ENCODE measurements around the gene A4GALT. TPM values are rescaled to one million over a fixed set of nuclear protein-coding genes. Genes with fewer than 3 reads are reported as not detected.
A peak's percentile ranks its signal among the peaks of the same experiment; 100 is the strongest.

The A4GALT gene
- total RNA-seq, 2 donors from 2014 or later: 34.7 to 40.0 TPM

DNA sequence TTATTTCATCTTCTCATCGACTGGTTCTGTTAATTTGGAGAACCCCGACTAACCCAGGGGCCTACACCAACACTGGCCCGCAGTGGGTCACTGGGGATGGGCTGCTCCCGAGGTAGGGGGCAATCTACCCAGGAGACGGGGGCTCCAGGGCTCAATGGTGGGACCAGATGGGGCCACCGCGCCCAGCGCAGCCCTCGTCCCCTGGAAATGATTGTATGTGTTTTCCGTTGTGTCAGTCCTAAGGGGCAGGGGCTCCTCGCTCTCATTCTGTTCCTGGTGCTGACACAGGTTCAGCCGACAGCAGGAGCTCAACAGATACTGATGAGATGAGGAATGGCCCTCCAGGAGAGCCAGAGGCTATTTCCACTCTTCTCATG is 20.7 kb downstream of the A4GALT start:
- Histone ChIP-seq H3K27me3 (replicated peaks; ENCODE audit: insufficient read depth) (no peaks in the 10 kb centered on the region), H3K9me3 (no peaks in the 10 kb centered on the region), H3K4me1 (replicated peaks) (no peaks in the 10 kb centered on the region), H3K36me3 (no peaks in the 10 kb centered on the region), H3K27ac (peak overlapping the region; percentile 49 to 76), H3K4me3 (no peak overlapping the region)
- intact Hi-C loops (cut with DNase I): no loop called here
- no peak for DNase-seq (ENCODE audit: low spot score)
- TF ChIP-seq POLR2AphosphoS5 (IDR thresholded peaks at IDR 0.05): no peak
- TF ChIP-seq, protein P1, sequence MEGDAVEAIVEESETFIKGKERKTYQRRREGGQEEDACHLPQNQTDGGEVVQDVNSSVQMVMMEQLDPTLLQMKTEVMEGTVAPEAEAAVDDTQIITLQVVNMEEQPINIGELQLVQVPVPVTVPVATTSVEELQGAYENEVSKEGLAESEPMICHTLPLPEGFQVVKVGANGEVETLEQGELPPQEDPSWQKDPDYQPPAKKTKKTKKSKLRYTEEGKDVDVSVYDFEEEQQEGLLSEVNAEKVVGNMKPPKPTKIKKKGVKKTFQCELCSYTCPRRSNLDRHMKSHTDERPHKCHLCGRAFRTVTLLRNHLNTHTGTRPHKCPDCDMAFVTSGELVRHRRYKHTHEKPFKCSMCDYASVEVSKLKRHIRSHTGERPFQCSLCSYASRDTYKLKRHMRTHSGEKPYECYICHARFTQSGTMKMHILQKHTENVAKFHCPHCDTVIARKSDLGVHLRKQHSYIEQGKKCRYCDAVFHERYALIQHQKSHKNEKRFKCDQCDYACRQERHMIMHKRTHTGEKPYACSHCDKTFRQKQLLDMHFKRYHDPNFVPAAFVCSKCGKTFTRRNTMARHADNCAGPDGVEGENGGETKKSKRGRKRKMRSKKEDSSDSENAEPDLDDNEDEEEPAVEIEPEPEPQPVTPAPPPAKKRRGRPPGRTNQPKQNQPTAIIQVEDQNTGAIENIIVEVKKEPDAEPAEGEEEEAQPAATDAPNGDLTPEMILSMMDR (IDR thresholded peaks at IDR 0.05): no peak
- TF ChIP-seq POLR2A (IDR thresholded peaks at IDR 0.05): no peak
- whole genome bisulfite sequencing: 86% methylated on average over 12 of the region's 12 CpGs

DNA sequence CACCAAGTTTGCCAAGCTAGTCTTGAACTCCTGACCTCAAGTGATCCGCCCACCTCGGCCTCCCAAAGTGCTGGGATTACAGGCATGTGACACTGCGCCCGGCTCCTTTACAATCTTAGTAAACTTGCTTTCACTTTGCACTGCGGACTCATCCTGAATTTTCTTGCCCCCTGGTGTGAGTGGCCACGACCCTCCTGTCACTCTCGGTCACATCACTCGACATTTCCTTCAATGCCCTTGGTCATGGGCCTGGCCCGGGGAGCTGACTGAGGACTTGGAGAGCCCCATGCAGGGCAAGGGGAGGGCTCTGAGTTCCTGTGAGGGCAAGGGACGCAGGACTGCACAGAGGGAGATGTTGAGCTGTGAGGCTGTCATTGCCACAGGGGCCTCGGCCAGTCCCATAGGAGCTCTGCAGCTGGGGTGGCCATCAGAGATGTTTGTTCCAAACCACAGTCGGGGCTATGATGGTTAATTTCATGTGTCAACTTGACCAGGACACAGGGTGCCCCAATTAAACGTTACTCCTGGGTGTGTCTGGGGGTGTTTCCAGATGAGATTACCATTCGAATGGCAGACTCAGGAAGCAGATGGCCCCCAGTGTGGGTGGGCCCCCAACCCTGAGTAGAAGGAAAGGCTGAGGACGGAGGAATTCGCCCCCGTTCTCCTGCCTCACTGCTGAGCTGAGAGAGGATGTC is 21.2 kb downstream of the A4GALT start:
- Histone ChIP-seq H3K27ac (peak overlapping the region; percentile 49 to 76), H3K27me3 (replicated peaks; ENCODE audit: insufficient read depth) (no peaks in the 10 kb centered on the region), H3K4me3 (no peak overlapping the region), H3K4me1 (replicated peaks) (no peaks in the 10 kb centered on the region), H3K36me3 (no peaks in the 10 kb centered on the region), H3K9me3 (no peaks in the 10 kb centered on the region)
- WGBS: 34% methylated on average over 17 of the region's 17 CpGs
- intact Hi-C loops (cut with DNase I): no loop called here
- TF ChIP-seq POLR2AphosphoS5 (IDR thresholded peaks at IDR 0.05): peak; percentile 54
- TF ChIP-seq POLR2A (IDR thresholded peaks at IDR 0.05): no peak
- TF ChIP-seq, protein P1 (IDR thresholded peaks at IDR 0.05): no peak
- no peak for DNase-seq (ENCODE audit: low spot score)

- Histone ChIP-seq H3K27ac (peak overlapping the region; percentile 49 to 76), H3K36me3 (no peaks in the 10 kb centered on the region), H3K27me3 (replicated peaks; ENCODE audit: insufficient read depth) (no peaks in the 10 kb centered on the region), H3K9me3 (no peaks in the 10 kb centered on the region), H3K4me1 (replicated peaks) (no peaks in the 10 kb centered on the region), H3K4me3 (no peak overlapping the region)
- WGBS: 45% methylated on average over 16 of the region's 16 CpGs
- TF ChIP-seq POLR2A (IDR thresholded peaks at IDR 0.05): no peak
- TF ChIP-seq, protein P1 (IDR thresholded peaks at IDR 0.05): no peak
- TF ChIP-seq POLR2AphosphoS5 (IDR thresholded peaks at IDR 0.05): no peak
- DNase-seq (ENCODE audit: low spot score): no peak
- intact Hi-C loops (cut with DNase I): no loop called here
These were observed 23.1 kb downstream of the A4GALT start for GRCh38 chr22:42697542-42698013.

GRCh38 chr22:42696331-42696967 is 24.2 kb downstream of the A4GALT start:
- no peaks in the 10 kb centered on the region for H3K27me3 ChIP-seq (replicated peaks; ENCODE audit: insufficient read depth)
- H3K9me3 ChIP-seq: no peaks in the 10 kb centered on the region
- 85% methylated on average over 10 of the region's 10 CpGs for WGBS
- H3K27ac ChIP-seq: peak overlapping the region in 1 of 2 donors; percentile 76
- DNase-seq (ENCODE audit: low spot score): no peak
- H3K4me3 ChIP-seq: no peak overlapping the region
- no peaks in the 10 kb centered on the region for H3K4me1 ChIP-seq (replicated peaks)
- intact Hi-C loops (cut with DNase I): no loop called here
- no peaks in the 10 kb centered on the region for H3K36me3 ChIP-seq
- TF ChIP-seq POLR2AphosphoS5 (IDR thresholded peaks at IDR 0.05) (no peak), POLR2A (IDR thresholded peaks at IDR 0.05) (no peak)
- TF ChIP-seq, protein P1 (IDR thresholded peaks at IDR 0.05): no peak
